ENCODE measurements around the gene C16orf87.

GRCh38 chr16:46832757-46833459, 1.9 kb upstream of the C16orf87 start:
- TF ChIP-seq, protein P1, sequence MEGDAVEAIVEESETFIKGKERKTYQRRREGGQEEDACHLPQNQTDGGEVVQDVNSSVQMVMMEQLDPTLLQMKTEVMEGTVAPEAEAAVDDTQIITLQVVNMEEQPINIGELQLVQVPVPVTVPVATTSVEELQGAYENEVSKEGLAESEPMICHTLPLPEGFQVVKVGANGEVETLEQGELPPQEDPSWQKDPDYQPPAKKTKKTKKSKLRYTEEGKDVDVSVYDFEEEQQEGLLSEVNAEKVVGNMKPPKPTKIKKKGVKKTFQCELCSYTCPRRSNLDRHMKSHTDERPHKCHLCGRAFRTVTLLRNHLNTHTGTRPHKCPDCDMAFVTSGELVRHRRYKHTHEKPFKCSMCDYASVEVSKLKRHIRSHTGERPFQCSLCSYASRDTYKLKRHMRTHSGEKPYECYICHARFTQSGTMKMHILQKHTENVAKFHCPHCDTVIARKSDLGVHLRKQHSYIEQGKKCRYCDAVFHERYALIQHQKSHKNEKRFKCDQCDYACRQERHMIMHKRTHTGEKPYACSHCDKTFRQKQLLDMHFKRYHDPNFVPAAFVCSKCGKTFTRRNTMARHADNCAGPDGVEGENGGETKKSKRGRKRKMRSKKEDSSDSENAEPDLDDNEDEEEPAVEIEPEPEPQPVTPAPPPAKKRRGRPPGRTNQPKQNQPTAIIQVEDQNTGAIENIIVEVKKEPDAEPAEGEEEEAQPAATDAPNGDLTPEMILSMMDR (IDR thresholded peaks at IDR 0.05; ENCODE audit: low read depth, low read length): no peak
- no peak for TF ChIP-seq EZH2phosphoT487 (IDR thresholded peaks at IDR 0.05; ENCODE audit: low read depth)
